H9 (cell line): ENCODE results near the gene IQCN. TPM values are rescaled to one million over a fixed set of nuclear protein-coding genes. Genes with fewer than 3 reads are reported as not detected.
A peak's percentile ranks its signal among the peaks of the same experiment; 100 is the strongest.

Experiments
- DNase-seq: peaks from one replicate; pipeline ENCODE4 v3.0.0-alpha.2; 2017
- H2AFZ ChIP-seq: one replicate; pipeline ENCODE4 v1.6.1; 2013; ENCODE audit warnings: mild to moderate bottlenecking, low read length, control low read depth, moderate library complexity
- H2AK5ac ChIP-seq: 2 replicates; pipeline ENCODE4 v1.6.1; 2013; ENCODE audit warnings: low read length, control low read depth, mixed read lengths; ENCODE audit not compliant: insufficient read length
- H2BK120ac ChIP-seq: one replicate; pipeline ENCODE4 v1.6.1; 2013; ENCODE audit warnings: low read depth, mild to moderate bottlenecking, low read length, control low read depth, inconsistent platforms; ENCODE audit not compliant: poor library complexity, severe bottlenecking
- H2BK12ac ChIP-seq: 2 replicates; pipeline ENCODE4 v1.6.1; 2013; ENCODE audit warnings: low read length, control low read depth, mixed read lengths, low read depth; ENCODE audit not compliant: insufficient read length
- H2BK15ac ChIP-seq: 2 replicates; pipeline ENCODE4 v1.6.1; 2013; ENCODE audit warnings: low read depth, low read length, control low read depth
- H2BK20ac ChIP-seq: one replicate; pipeline ENCODE4 v1.6.1; 2013; ENCODE audit warnings: low read depth, mild to moderate bottlenecking, low read length, control low read depth, inconsistent platforms; ENCODE audit not compliant: poor library complexity, severe bottlenecking
- H2BK5ac ChIP-seq: 2 replicates; pipeline ENCODE4 v1.6.1; 2013; ENCODE audit warnings: low read length, control low read depth, mixed read lengths; ENCODE audit not compliant: insufficient read length
- H3K14ac ChIP-seq: 2 replicates; pipeline ENCODE4 v1.6.1; 2013; ENCODE audit warnings: low read length, control low read depth; ENCODE audit not compliant: insufficient read depth
- H3K18ac ChIP-seq: 2 replicates; pipeline ENCODE4 v1.6.1; 2013; ENCODE audit warnings: low read depth, mild to moderate bottlenecking, mixed read lengths, low read length, control low read depth; ENCODE audit not compliant: insufficient read length
- H3K23ac ChIP-seq: 2 replicates; pipeline ENCODE4 v1.6.1; 2013; ENCODE audit warnings: low read length, control low read depth, mixed read lengths, low read depth; ENCODE audit not compliant: insufficient read length
- H3K23me2 ChIP-seq: 2 replicates; pipeline ENCODE4 v1.6.1; 2013; ENCODE audit warnings: low read depth, mild to moderate bottlenecking, mixed read lengths, low read length, control low read depth; ENCODE audit not compliant: insufficient read length, poor library complexity, severe bottlenecking
- H3K27ac ChIP-seq: 2 replicates; pipeline ENCODE4 v1.5.1; 2013; ENCODE audit warnings: low read length, control low read depth, mixed read lengths, low read depth; ENCODE audit not compliant: insufficient read length
- H3K27me3 ChIP-seq: 2 replicates; pipeline ENCODE4 v1.6.1; 2013; ENCODE audit warnings: low read length, control low read depth, inconsistent platforms; ENCODE audit not compliant: insufficient read depth
- H3K4ac ChIP-seq: 2 replicates; pipeline ENCODE4 v1.6.1; 2013; ENCODE audit warnings: low read depth, mild to moderate bottlenecking, control low read depth, inconsistent platforms, low read length, moderate library complexity
- H3K4me1 ChIP-seq: 2 replicates; pipeline ENCODE4 v1.6.1; 2013; ENCODE audit warnings: low read length, control low read depth, inconsistent platforms; ENCODE audit not compliant: insufficient read depth
- H3K4me2 ChIP-seq: 2 replicates; pipeline ENCODE4 v1.6.1; 2013; ENCODE audit warnings: low read length, control low read depth, mixed read lengths; ENCODE audit not compliant: insufficient read length, insufficient read depth
- H3K56ac ChIP-seq: 2 replicates; pipeline ENCODE4 v1.6.1; 2013; ENCODE audit warnings: low read depth, mild to moderate bottlenecking, mixed read lengths, low read length, control low read depth; ENCODE audit not compliant: insufficient read length
- H3K79me1 ChIP-seq: 2 replicates; pipeline ENCODE4 v1.6.1; 2013; ENCODE audit warnings: low read depth, mild to moderate bottlenecking, moderate library complexity, low read length, control low read depth, inconsistent platforms; ENCODE audit not compliant: insufficient read depth, poor library complexity, severe bottlenecking
- H3K79me2 ChIP-seq: 2 replicates; pipeline ENCODE4 v1.6.1; 2013; ENCODE audit warnings: low read length, control low read depth, inconsistent platforms; ENCODE audit not compliant: insufficient read depth
- H3K9ac ChIP-seq: 2 replicates; pipeline ENCODE4 v1.6.1; 2013; ENCODE audit warnings: low read length, control low read depth, mixed read lengths; ENCODE audit not compliant: insufficient read length; ENCODE audit errors: extremely low read depth
- H3K9me3 ChIP-seq: one replicate; pipeline ENCODE4 v1.6.1; 2013; ENCODE audit warnings: low read depth, low read length, inconsistent platforms; ENCODE audit not compliant: control insufficient read depth
- H3T11ph ChIP-seq: one replicate; pipeline ENCODE4 v1.6.1; 2013; ENCODE audit warnings: mild to moderate bottlenecking, low read length, control low read depth, inconsistent platforms
- H4K20me1 ChIP-seq: one replicate; pipeline ENCODE4 v1.6.1; 2013; ENCODE audit not compliant: control insufficient read depth, insufficient read length, insufficient read depth
- H4K5ac ChIP-seq: 2 replicates; pipeline ENCODE4 v1.6.1; 2013; ENCODE audit warnings: low read depth, mild to moderate bottlenecking, mixed read lengths, low read length, control low read depth; ENCODE audit not compliant: insufficient read length
- H4K8ac ChIP-seq: replicated peaks from 2 replicates; pipeline ENCODE4 v1.6.1; 2013; ENCODE audit warnings: low read length, control low read depth, mixed read lengths, low read depth; ENCODE audit not compliant: insufficient read length
- H4K91ac ChIP-seq: 2 replicates; pipeline ENCODE4 v1.6.1; 2013; ENCODE audit warnings: low read depth, mild to moderate bottlenecking, moderate library complexity, mixed read lengths, low read length, control low read depth; ENCODE audit not compliant: insufficient read length
- H3K27ac Mint-ChIP-seq, 3 experiments: 2 replicates in 2 of 3; 3 replicates in 1 of 3; pipeline ENCODE4 v1.8.0; 2020 to 2021; ENCODE audit warnings: mixed read lengths in 3 of 3, mild to moderate bottlenecking in 1 of 3, moderate library complexity in 1 of 3
- H3K27me3 Mint-ChIP-seq: 2 replicates; pipeline ENCODE4 v1.8.0; 2021; ENCODE audit warnings: low read depth, mild to moderate bottlenecking, moderate library complexity, mixed read lengths
- H3K36me3 Mint-ChIP-seq, 3 experiments: 2 replicates in 2 of 3; 3 replicates in 1 of 3; pipeline ENCODE4 v1.8.0; 2020 to 2021; ENCODE audit warnings: low read depth in 3 of 3, mixed read lengths in 3 of 3; ENCODE audit not compliant: insufficient read depth in 1 of 3
- H3K4me1 Mint-ChIP-seq, 2 experiments: 2 replicates each; pipeline ENCODE4 v1.8.0; 2020; ENCODE audit warnings: mixed read lengths in 2 of 2
- H3K4me3 Mint-ChIP-seq, 2 experiments: 2 replicates in 1 of 2; 3 replicates in 1 of 2; pipeline ENCODE4 v1.8.0; 2020 to 2021; ENCODE audit warnings: mild to moderate bottlenecking in 2 of 2, mixed read lengths in 2 of 2, moderate library complexity in 1 of 2
- H3K9me3 Mint-ChIP-seq, 2 experiments: 2 replicates in 1 of 2; 3 replicates in 1 of 2; pipeline ENCODE4 v1.8.0; 2020; ENCODE audit warnings: mild to moderate bottlenecking in 2 of 2, mixed read lengths in 2 of 2, moderate library complexity in 1 of 2
- CTCF ChIP-seq: fragments of 200-600 bp; sonication (generic); conservative IDR thresholded peaks from 3 replicates; pipeline ENCODE4 v1.8.0; 2021; ENCODE audit warnings: antibody characterized with exemption, mild to moderate bottlenecking
- WGBS: extraction: QIAGEN DNeasy Blood & Tissue Kit; methylation state at CpG from one replicate; pipeline ENCODE4 v1.1.7; 2013; ENCODE audit warnings: missing lambda C conversion rate, low lambda C conversion rate, mixed read lengths; ENCODE audit not compliant: insufficient read length; ENCODE audit errors: extremely low coverage; 5-methylcytosine and 5-hydroxymethylcytosine counted together
- total RNA-seq: library from RNA; stranded (reverse); gene quantifications from 2 replicates; pipeline ENCODE4 v1.2.1, GENCODE V29; 2021

IQCN gene
- total RNA-seq, 1 experiment from 2014 or later, result 0.39 TPM

DNA sequence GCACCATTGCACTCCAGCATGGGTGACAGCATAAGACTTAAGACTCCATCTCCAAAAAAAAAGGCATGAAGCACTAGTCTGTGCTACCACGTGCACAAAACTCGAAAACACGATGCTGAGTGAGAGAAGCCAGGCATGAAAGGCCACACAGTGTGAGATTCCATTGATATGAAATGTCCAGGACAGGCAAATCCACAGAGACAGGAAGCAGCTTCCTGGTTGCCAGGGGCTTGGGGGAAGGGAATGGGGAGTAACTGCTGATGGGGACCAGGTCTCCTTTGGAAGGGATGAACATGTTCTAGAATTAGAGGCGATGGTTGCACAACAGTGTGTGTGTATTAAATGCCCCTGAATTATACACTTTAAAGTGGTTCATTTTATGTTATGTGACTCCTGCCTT lies 23.1 kb upstream of the IQCN start:
- H3K27ac ChIP-seq, result no peak overlapping the region
- no peak overlapping the region for H2BK5ac ChIP-seq
- no CpG with 5 or more reads among the region's 4 CpGs for WGBS
- H3K9ac ChIP-seq, result no peak overlapping the region
- no peak overlapping the region for H2BK15ac ChIP-seq
- H3K23ac ChIP-seq, result no peak overlapping the region
- no peak overlapping the region for H3K18ac ChIP-seq
- no peak overlapping the region for H3T11ph ChIP-seq
- no peak overlapping the region for H3K56ac ChIP-seq
- H2BK120ac ChIP-seq, result no peak overlapping the region
- no peak overlapping the region for H4K5ac ChIP-seq
- H3K4me1 Mint-ChIP-seq, result peaks cover 18 to 27% of the 10 kb centered on the region in 2 experiments
- H3K9me3 Mint-ChIP-seq, result no peaks in the 10 kb centered on the region; a peak in 2 of 5 replicates
- no peak overlapping the region for H4K91ac ChIP-seq
- peaks cover 3% of the 10 kb centered on the region; the same call in 1 of the 2 replicates for H3K27me3 Mint-ChIP-seq
- H2BK20ac ChIP-seq, result no peak overlapping the region
- peaks cover 2% of the 10 kb centered on the region; the same call in 1 of the 2 replicates for H3K4me1 ChIP-seq
- H3K4me2 ChIP-seq, result no peak overlapping the region
- H2AK5ac ChIP-seq, result no peak overlapping the region
- H4K8ac ChIP-seq, result no peak overlapping the region
- H3K4me3 Mint-ChIP-seq, result peak overlapping the region in 1 of 2 experiments; percentile 42; a peak in 1 of 5 replicates
- TF ChIP-seq CTCF, result no peak
- H2BK12ac ChIP-seq, result no peak overlapping the region
- no peak for DNase-seq
- no peak overlapping the region for H3K14ac ChIP-seq
- H2AFZ ChIP-seq, result no peak overlapping the region
- H3K79me1 ChIP-seq, result no peaks in the 10 kb centered on the region
- H3K27ac Mint-ChIP-seq, result no peak overlapping the region
- H4K20me1 ChIP-seq, result no peaks in the 10 kb centered on the region
- H3K4ac ChIP-seq, result no peak overlapping the region
- H3K36me3 Mint-ChIP-seq, result no peaks in the 10 kb centered on the region; a peak in 1 of 7 replicates
- no peaks in the 10 kb centered on the region for H3K27me3 ChIP-seq
- no peaks in the 10 kb centered on the region for H3K9me3 ChIP-seq
- H3K23me2 ChIP-seq, result peaks cover 4% of the 10 kb centered on the region
- no peaks in the 10 kb centered on the region; the same call in 1 of the 2 replicates for H3K79me2 ChIP-seq
